Measurements from ENCODE around the gene TMEM147.

Gene TMEM147

GRCh38 chr19:35528218-35529038 is 17.0 kb upstream of the TMEM147 start, which contains the start of gene SBSN:
TSS of gene SBSN (minus strand) at chr19:35528311. CDS start at chr19:35528281, 30 bp downstream.
- Histone ChIP-seq H3K4me3 (ENCODE audit: low read length) (no peak within 1 kb of the TSS), H3K9me3 (ENCODE audit: low read length) (no peaks in the 10 kb centered on the region), H3K27me3 (ENCODE audit: insufficient read depth, low read length) (peaks cover 24% of the 10 kb centered on the region)

GRCh38 chr19:35529241-35530218 is 15.9 kb upstream of the TMEM147 start:
- H3K4me3 ChIP-seq (ENCODE audit: low read length), result no peak overlapping the region
- no peaks in the 10 kb centered on the region for H3K36me3 ChIP-seq (ENCODE audit: insufficient read depth, low read length)
- no peak overlapping the region for H2AFZ ChIP-seq (ENCODE audit: low read depth, low read length)
- no peaks in the 10 kb centered on the region for H3K9me3 ChIP-seq (ENCODE audit: low read length)
- peaks cover 3% of the 10 kb centered on the region for H3K4me1 ChIP-seq (ENCODE audit: insufficient read depth, low read length)
- peaks cover 19% of the 10 kb centered on the region for H3K27me3 ChIP-seq (ENCODE audit: insufficient read depth, low read length)

More at GRCh38 chr19:35528218-35529038, 17.0 kb upstream of the TMEM147 start, which contains the start of gene SBSN:
- Histone ChIP-seq H3K4me1 (ENCODE audit: insufficient read depth, low read length) (peaks cover 8% of the 10 kb centered on the region), H2AFZ (ENCODE audit: low read depth, low read length) (no peak within 1 kb of the TSS), H3K36me3 (ENCODE audit: insufficient read depth, low read length) (no peaks in the 10 kb centered on the region)

- Histone ChIP-seq H3K27me3 (ENCODE audit: insufficient read depth, low read length) (peaks cover 12% of the 10 kb centered on the region), H3K36me3 (ENCODE audit: insufficient read depth, low read length) (no peaks in the 10 kb centered on the region), H3K4me3 (ENCODE audit: low read length) (no peak overlapping the region), H2AFZ (ENCODE audit: low read depth, low read length) (no peak overlapping the region), H3K9me3 (ENCODE audit: low read length) (no peaks in the 10 kb centered on the region), H3K4me1 (ENCODE audit: insufficient read depth, low read length) (no peaks in the 10 kb centered on the region)
Measured at GRCh38 chr19:35531291-35531690, 14.1 kb upstream of the TMEM147 start.

DNA sequence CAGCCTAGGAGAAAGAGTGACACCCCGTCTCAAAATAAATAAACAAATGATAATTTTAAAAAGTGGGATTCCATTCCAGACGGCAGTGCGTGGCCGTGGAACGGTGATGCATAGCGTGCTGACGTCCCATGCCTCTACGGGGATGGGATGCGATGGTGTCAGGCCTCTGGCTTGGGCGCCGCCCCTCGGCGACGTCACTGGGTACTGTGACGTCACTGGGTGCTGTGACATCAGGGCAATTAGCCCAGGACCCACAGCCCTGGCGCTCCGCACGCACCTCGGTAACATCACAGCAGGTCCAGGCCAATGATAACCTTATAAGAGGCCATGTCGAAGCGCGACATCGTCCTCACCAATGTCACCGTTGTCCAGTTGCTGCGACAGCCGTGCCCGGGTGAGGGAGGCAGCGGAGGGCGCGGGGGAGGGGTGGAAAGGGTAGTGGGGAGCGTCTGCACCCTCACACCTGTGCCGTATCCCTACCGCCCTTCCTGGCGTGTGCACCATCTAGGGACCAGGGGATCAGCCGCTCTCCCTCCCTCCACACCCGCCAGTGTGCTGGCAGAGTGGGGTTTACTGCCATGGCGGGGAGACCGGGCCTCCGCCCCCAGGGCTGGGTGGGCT is 12.1 kb upstream of the TMEM147 start, which contains the start of gene GAPDHS:
GAPDHS (plus strand) TSS at position 256 of the 621 bp plus-strand sequence; CDS start at position 328, 72 bp downstream.
- H3K36me3 ChIP-seq (ENCODE audit: insufficient read depth, low read length), result no peaks in the 10 kb centered on the region
- no peaks in the 10 kb centered on the region for H3K4me1 ChIP-seq (ENCODE audit: insufficient read depth, low read length)
- H3K4me3 ChIP-seq (ENCODE audit: low read length), result no peak within 1 kb of the TSS
- H3K27me3 ChIP-seq (ENCODE audit: insufficient read depth, low read length), result peaks cover 5% of the 10 kb centered on the region
- no peak within 1 kb of the TSS for H2AFZ ChIP-seq (ENCODE audit: low read depth, low read length)
- no peaks in the 10 kb centered on the region for H3K9me3 ChIP-seq (ENCODE audit: low read length)

- Histone ChIP-seq H2AFZ (ENCODE audit: low read depth, low read length) (no peak overlapping the region), H3K27me3 (ENCODE audit: insufficient read depth, low read length) (no peaks in the 10 kb centered on the region), H3K36me3 (ENCODE audit: insufficient read depth, low read length) (no peaks in the 10 kb centered on the region), H3K4me3 (ENCODE audit: low read length) (no peak overlapping the region), H3K4me1 (ENCODE audit: insufficient read depth, low read length) (no peaks in the 10 kb centered on the region), H3K9me3 (ENCODE audit: low read length) (no peaks in the 10 kb centered on the region)
Measured at GRCh38 chr19:35533822-35534392, 11.5 kb upstream of the TMEM147 start.

GRCh38 chr19:35534803-35535480 is 10.5 kb upstream of the TMEM147 start:
- no peaks in the 10 kb centered on the region for H3K4me1 ChIP-seq (ENCODE audit: insufficient read depth, low read length)
- no peaks in the 10 kb centered on the region for H3K27me3 ChIP-seq (ENCODE audit: insufficient read depth, low read length)
- H3K36me3 ChIP-seq (ENCODE audit: insufficient read depth, low read length), result no peaks in the 10 kb centered on the region
- no peaks in the 10 kb centered on the region for H3K9me3 ChIP-seq (ENCODE audit: low read length)
- no peak overlapping the region for H2AFZ ChIP-seq (ENCODE audit: low read depth, low read length)
- H3K4me3 ChIP-seq (ENCODE audit: low read length), result no peak overlapping the region

GRCh38 chr19:35539314-35539713 is 6.1 kb upstream of the TMEM147 start:
- Histone ChIP-seq H3K9me3 (ENCODE audit: low read length) (no peaks in the 10 kb centered on the region), H3K4me1 (ENCODE audit: insufficient read depth, low read length) (peaks cover 1% of the 10 kb centered on the region), H2AFZ (ENCODE audit: low read depth, low read length) (no peak overlapping the region), H3K27me3 (ENCODE audit: insufficient read depth, low read length) (no peaks in the 10 kb centered on the region), H3K4me3 (ENCODE audit: low read length) (no peak overlapping the region), H3K36me3 (ENCODE audit: insufficient read depth, low read length) (no peaks in the 10 kb centered on the region)

DNA sequence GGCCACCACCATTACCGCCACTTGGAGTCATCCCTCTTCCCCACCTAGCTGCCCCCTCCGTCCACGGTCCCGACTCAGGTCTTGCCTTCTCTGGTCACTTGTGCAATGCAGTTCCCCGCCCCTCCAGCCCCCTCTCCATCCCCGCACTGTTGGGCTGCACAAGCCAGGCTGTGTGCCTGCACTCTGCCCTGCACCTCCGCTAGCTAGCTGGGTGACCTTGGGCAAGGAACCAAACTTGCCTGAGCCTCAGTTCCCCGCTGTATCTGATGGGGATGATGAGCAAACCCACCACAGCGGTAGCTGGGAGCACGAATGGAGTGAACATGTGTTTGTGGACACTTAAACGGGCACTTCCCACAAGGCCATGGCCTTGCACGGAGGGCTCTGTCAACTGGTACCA is 5.6 kb upstream of the TMEM147 start:
- Histone ChIP-seq H2AFZ (ENCODE audit: low read depth, low read length) (no peak overlapping the region), H3K4me3 (ENCODE audit: low read length) (no peak overlapping the region), H3K9me3 (ENCODE audit: low read length) (no peaks in the 10 kb centered on the region), H3K36me3 (ENCODE audit: insufficient read depth, low read length) (no peaks in the 10 kb centered on the region), H3K4me1 (ENCODE audit: insufficient read depth, low read length) (peaks cover 6% of the 10 kb centered on the region), H3K27me3 (ENCODE audit: insufficient read depth, low read length) (no peaks in the 10 kb centered on the region)

DNA sequence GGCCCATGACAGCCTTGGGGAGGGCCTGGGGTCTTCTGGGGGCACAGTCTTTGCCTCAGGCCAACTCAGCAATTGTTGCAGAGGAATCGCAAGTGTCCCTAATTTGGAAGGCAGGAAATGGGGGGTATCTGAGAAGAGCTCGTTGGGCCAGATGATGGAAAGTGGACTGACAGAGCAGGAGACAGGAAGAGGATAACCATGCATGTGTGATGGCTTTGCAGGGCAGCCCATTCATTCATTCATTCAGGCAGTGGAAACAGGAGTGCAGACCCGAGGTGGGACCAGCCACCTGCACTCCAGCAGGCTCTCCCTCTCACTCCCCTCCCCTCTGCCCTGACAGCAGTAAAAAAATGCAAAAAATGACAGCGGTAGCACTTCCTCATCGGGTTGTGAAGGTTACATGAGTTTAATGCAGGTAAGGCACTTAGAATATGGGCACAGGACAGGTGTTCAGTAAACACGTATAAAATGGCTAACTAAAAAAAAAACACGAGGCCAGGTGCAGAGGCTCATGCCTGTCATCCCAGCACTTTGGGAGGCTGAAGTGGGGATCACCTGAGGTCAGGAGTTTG is 5.0 kb upstream of the TMEM147 start:
- no peak overlapping the region for H2AFZ ChIP-seq (ENCODE audit: low read depth, low read length)
- H3K4me1 ChIP-seq (ENCODE audit: insufficient read depth, low read length), result peaks cover 6% of the 10 kb centered on the region
- H3K36me3 ChIP-seq (ENCODE audit: insufficient read depth, low read length), result no peaks in the 10 kb centered on the region
- no peaks in the 10 kb centered on the region for H3K27me3 ChIP-seq (ENCODE audit: insufficient read depth, low read length)
- H3K4me3 ChIP-seq (ENCODE audit: low read length), result no peak overlapping the region
- no peaks in the 10 kb centered on the region for H3K9me3 ChIP-seq (ENCODE audit: low read length)

GRCh38 chr19:35542209-35542608 is 3.2 kb upstream of the TMEM147 start:
- Histone ChIP-seq H3K4me1 (ENCODE audit: insufficient read depth, low read length) (peaks cover 13% of the 10 kb centered on the region), H3K36me3 (ENCODE audit: insufficient read depth, low read length) (no peaks in the 10 kb centered on the region), H2AFZ (ENCODE audit: low read depth, low read length) (no peak overlapping the region), H3K9me3 (ENCODE audit: low read length) (no peaks in the 10 kb centered on the region), H3K27me3 (ENCODE audit: insufficient read depth, low read length) (no peaks in the 10 kb centered on the region), H3K4me3 (ENCODE audit: low read length) (no peak overlapping the region)

DNA sequence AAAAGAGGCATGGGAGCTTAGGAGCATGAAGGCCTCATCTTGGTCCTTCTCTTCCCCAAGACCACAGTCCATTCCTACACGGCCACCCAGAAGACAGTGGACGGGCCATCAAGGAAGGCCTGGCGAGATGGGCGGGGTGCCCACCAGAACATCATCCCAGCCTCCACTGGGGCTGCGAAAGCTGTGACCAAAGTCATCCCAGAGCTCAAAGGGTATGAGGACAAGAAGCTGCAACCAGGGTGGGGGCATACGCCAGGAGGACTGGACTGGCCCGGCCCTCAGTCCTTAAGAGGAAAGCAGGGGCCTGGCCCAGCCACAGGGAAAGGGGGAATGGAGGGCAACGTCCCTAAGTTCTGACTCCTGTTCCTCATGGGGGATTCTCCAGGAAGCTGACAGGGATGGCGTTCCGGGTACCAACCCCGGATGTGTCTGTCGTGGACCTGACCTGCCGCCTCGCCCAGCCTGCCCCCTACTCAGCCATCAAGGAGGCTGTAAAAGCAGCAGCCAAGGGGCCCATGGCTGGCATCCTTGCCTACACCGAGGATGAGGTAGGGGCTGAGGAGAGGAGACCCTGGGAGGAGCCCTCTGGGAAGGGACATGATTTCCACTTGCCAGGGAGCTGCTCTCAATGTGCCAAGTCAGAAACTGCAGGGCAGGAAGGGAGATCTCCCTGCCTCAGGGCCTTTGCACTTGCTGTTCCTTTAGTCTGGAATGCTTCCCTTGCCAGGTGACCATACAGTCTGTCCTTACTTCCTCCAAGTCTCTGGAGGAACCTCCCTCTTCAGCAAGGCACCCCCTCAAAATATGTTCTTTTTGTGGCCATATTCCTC is 1.9 kb upstream of the TMEM147 start:
- Histone ChIP-seq H3K4me1 (ENCODE audit: insufficient read depth, low read length) (peaks cover 13% of the 10 kb centered on the region), H3K9me3 (ENCODE audit: low read length) (no peaks in the 10 kb centered on the region), H3K27me3 (ENCODE audit: insufficient read depth, low read length) (no peaks in the 10 kb centered on the region), H3K36me3 (ENCODE audit: insufficient read depth, low read length) (no peaks in the 10 kb centered on the region), H3K4me3 (ENCODE audit: low read length) (no peak overlapping the region), H2AFZ (ENCODE audit: low read depth, low read length) (no peak overlapping the region)

Data from neuron (in vitro differentiated cells).